WTC11 (cell line): ENCODE measurements around the gene TREH. TPM values are rescaled to one million over a fixed set of nuclear protein-coding genes. Genes with fewer than 3 reads are reported as not detected.

ENCODE experiments used
- ATAC-seq: fragments of 200-7000 bp; cut with Tn5 transposase; 2 replicates; pipeline ENCODE4 v1.10.0; 2021; ENCODE audit warnings: mild to moderate bottlenecking, moderate library complexity
- CTCF ChIA-PET: fragments of 300-600 bp; sonication (Branson Sonifier 250); formaldehyde crosslinking; loops from one replicate; lab custom pipeline; 2021; ENCODE audit warnings: antibody characterized with exemption; lab: Charles Lee
- POLR2A ChIA-PET: fragments of 350-600 bp; sonication (Branson Sonifier 250); formaldehyde crosslinking; loops from one replicate; lab custom pipeline; 2021; ENCODE audit warnings: antibody characterized with exemption; lab: Charles Lee
- DNase-seq: peaks from one replicate; pipeline ENCODE4 v3.0.0; 2021; ENCODE audit warnings: low spot score
- H3K27ac Mint-ChIP-seq: 2 replicates; pipeline ENCODE4 v1.8.0; 2021; ENCODE audit warnings: mixed read lengths
- H3K27me3 Mint-ChIP-seq: 2 replicates; pipeline ENCODE4 v1.8.0; 2021; ENCODE audit warnings: low read depth, mild to moderate bottlenecking, moderate library complexity, mixed read lengths
- H3K36me3 Mint-ChIP-seq: 2 replicates; pipeline ENCODE4 v1.8.0; 2021; ENCODE audit warnings: mixed read lengths
- H3K4me1 Mint-ChIP-seq: 2 replicates; pipeline ENCODE4 v1.8.0; 2022; ENCODE audit warnings: mixed read lengths
- H3K4me3 Mint-ChIP-seq: 2 replicates; pipeline ENCODE4 v1.8.0; 2021; ENCODE audit warnings: mild to moderate bottlenecking, moderate library complexity, mixed read lengths
- H3K9me3 Mint-ChIP-seq: 2 replicates; pipeline ENCODE4 v1.8.0; 2021; ENCODE audit warnings: mixed read lengths
- ATF1 ChIP-seq: sonication (generic); formaldehyde crosslinking; IDR thresholded peaks from 2 replicates; pipeline ENCODE4 v1.8.1; 2023; ENCODE audit warnings: mild to moderate bottlenecking, moderate library complexity, missing genetic modification reagents
- E2F5 ChIP-seq: sonication (generic); formaldehyde crosslinking; IDR thresholded peaks from 2 replicates; pipeline ENCODE4 v1.8.1; 2022; ENCODE audit warnings: mild to moderate bottlenecking, moderate library complexity, missing genetic modification reagents
- ETV6 ChIP-seq: sonication (generic); formaldehyde crosslinking; IDR thresholded peaks from 2 replicates; pipeline ENCODE4 v1.8.1; 2022; ENCODE audit warnings: mild to moderate bottlenecking, missing genetic modification reagents
- FOXJ3 ChIP-seq: sonication (generic); formaldehyde crosslinking; IDR thresholded peaks from 2 replicates; pipeline ENCODE4 v1.9.0; 2021; ENCODE audit warnings: missing genetic modification reagents, mild to moderate bottlenecking, borderline replicate concordance
- GRHL2 ChIP-seq: fragments of 250-450 bp; sonication (Bioruptor Pico); IDR thresholded peaks from 2 replicates; pipeline ENCODE4 v1.8.0; 2022; ENCODE audit warnings: mild to moderate bottlenecking, moderate library complexity; ENCODE audit not compliant: insufficient replicate concordance, severe bottlenecking
- IRF2 ChIP-seq: sonication (generic); formaldehyde crosslinking; IDR thresholded peaks from 2 replicates; pipeline ENCODE4 v1.8.0; 2022; ENCODE audit warnings: low read depth, missing genetic modification reagents, borderline replicate concordance
- MAX ChIP-seq: sonication (generic); formaldehyde crosslinking; IDR thresholded peaks from 2 replicates; pipeline ENCODE4 v1.8.0; 2022; ENCODE audit warnings: mild to moderate bottlenecking, missing genetic modification reagents
- MYBL2 ChIP-seq: sonication (generic); formaldehyde crosslinking; IDR thresholded peaks from 2 replicates; pipeline ENCODE4 v1.8.1; 2023; ENCODE audit warnings: mild to moderate bottlenecking, moderate library complexity, missing genetic modification reagents
- NFE2L1 ChIP-seq: sonication (generic); formaldehyde crosslinking; IDR thresholded peaks from 2 replicates; pipeline ENCODE4 v1.8.1; 2023; ENCODE audit warnings: missing genetic modification reagents
- PRDM15 ChIP-seq: sonication (generic); formaldehyde crosslinking; IDR thresholded peaks from 2 replicates; pipeline ENCODE4 v1.8.0; 2022; ENCODE audit warnings: missing genetic modification reagents
- SMAD4 ChIP-seq: sonication (generic); formaldehyde crosslinking; IDR thresholded peaks from 2 replicates; pipeline ENCODE4 v1.8.0; 2022; ENCODE audit warnings: mild to moderate bottlenecking, missing genetic modification reagents
- SOX15 ChIP-seq: fragments of 250-450 bp; sonication (Bioruptor Pico); IDR thresholded peaks from 2 replicates; pipeline ENCODE4 v1.9.0; 2021; ENCODE audit warnings: mild to moderate bottlenecking
- SP1 ChIP-seq: sonication (generic); formaldehyde crosslinking; conservative IDR thresholded peaks from 2 replicates; pipeline ENCODE4 v1.8.1; 2022; ENCODE audit warnings: missing genetic modification reagents
- TCF7 ChIP-seq: sonication (generic); formaldehyde crosslinking; IDR thresholded peaks from 2 replicates; pipeline ENCODE4 v1.8.0; 2022; ENCODE audit warnings: mild to moderate bottlenecking, low read depth, missing genetic modification reagents, moderate library complexity
- ZNF121 ChIP-seq: sonication (generic); formaldehyde crosslinking; IDR thresholded peaks from 2 replicates; pipeline ENCODE4 v1.8.0; 2023; ENCODE audit warnings: missing genetic modification reagents
- ZNF219 ChIP-seq: sonication (generic); formaldehyde crosslinking; IDR thresholded peaks from 2 replicates; pipeline ENCODE4 v1.8.0; 2023; ENCODE audit warnings: missing genetic modification reagents, mild to moderate bottlenecking, borderline replicate concordance
- ZNF232 ChIP-seq: sonication (generic); formaldehyde crosslinking; IDR thresholded peaks from 2 replicates; pipeline ENCODE4 v1.8.0; 2022; ENCODE audit warnings: mild to moderate bottlenecking, missing genetic modification reagents
- ZNF317 ChIP-seq: sonication (generic); formaldehyde crosslinking; IDR thresholded peaks from 2 replicates; pipeline ENCODE4 v1.8.1; 2023; ENCODE audit warnings: low read depth, mild to moderate bottlenecking, moderate library complexity, missing genetic modification reagents, borderline replicate concordance
- ZNF396 ChIP-seq: fragments of 250-450 bp; sonication (Bioruptor Pico); IDR thresholded peaks from 2 replicates; pipeline ENCODE4 v1.8.0; 2021; ENCODE audit warnings: mild to moderate bottlenecking, moderate library complexity, borderline replicate concordance
- ZNF423 ChIP-seq: fragments of 250-450 bp; sonication (Bioruptor Pico); IDR thresholded peaks from 2 replicates; pipeline ENCODE4 v2.1.2; 2022; ENCODE audit warnings: mild to moderate bottlenecking, moderate library complexity
- ZNF532 ChIP-seq: fragments of 250-450 bp; sonication (Bioruptor Pico); IDR thresholded peaks from 2 replicates; pipeline ENCODE4 v1.9.0; 2021; ENCODE audit warnings: mild to moderate bottlenecking, borderline replicate concordance
- total RNA-seq: library from RNA; stranded (reverse); gene quantifications from 3 replicates; pipeline ENCODE4 v1.2.3, GENCODE V29; 2021
- TF ChIP-seq, protein P1 (sequence below): sonication (generic); formaldehyde crosslinking; conservative IDR thresholded peaks from 2 replicates; pipeline ENCODE4 v1.8.1; 2022; ENCODE audit warnings: mild to moderate bottlenecking, missing genetic modification reagents
- TF ChIP-seq, protein P2 (sequence below): sonication (generic); formaldehyde crosslinking; IDR thresholded peaks from 2 replicates; pipeline ENCODE4 v1.8.0; 2023; ENCODE audit warnings: missing genetic modification reagents

TREH gene
- total RNA-seq, 1 experiment from 2014 or later: not detected

DNA sequence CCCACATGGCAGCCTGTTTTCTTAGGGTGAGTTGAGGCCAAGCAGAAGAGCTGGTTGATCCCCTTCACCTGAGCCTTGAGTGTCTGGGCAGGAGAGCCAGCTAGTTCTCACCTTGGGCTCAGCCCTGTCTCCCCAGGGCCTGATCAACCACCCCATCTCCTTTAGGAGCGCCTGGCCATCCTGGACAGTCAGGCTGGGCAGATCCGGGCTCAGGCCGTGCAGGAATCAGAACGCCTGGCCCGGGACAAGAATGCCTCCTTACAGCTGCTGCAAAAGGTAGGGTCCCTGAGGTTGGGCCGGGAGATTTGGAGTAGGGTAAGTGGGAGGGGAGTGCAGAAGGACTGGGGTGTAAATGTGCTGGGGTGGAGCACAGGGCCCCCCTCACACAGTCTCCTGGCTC lies 40.7 kb downstream of the TREH start:
- no peak for TF ChIP-seq GRHL2 (CRISPR knock-in tag)
- TF ChIP-seq FOXJ3 (CRISPR knock-in tag): no peak
- TF ChIP-seq, protein P1, sequence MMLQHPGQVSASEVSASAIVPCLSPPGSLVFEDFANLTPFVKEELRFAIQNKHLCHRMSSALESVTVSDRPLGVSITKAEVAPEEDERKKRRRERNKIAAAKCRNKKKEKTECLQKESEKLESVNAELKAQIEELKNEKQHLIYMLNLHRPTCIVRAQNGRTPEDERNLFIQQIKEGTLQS (CRISPR knock-in tag): no peak
- TF ChIP-seq IRF2: no peak
- TF ChIP-seq ZNF317 (CRISPR knock-in tag): no peak
- TF ChIP-seq ZNF532 (CRISPR knock-in tag): no peak
- TF ChIP-seq SP1 (CRISPR knock-in tag): no peak
- TF ChIP-seq SOX15 (CRISPR knock-in tag): no peak
- TF ChIP-seq ZNF396: no peak
- TF ChIP-seq E2F5 (CRISPR knock-in tag): no peak
- no peak for TF ChIP-seq TCF7
- TF ChIP-seq MAX (CRISPR knock-in tag): no peak
- no peak for TF ChIP-seq ATF1 (CRISPR knock-in tag)

DNA sequence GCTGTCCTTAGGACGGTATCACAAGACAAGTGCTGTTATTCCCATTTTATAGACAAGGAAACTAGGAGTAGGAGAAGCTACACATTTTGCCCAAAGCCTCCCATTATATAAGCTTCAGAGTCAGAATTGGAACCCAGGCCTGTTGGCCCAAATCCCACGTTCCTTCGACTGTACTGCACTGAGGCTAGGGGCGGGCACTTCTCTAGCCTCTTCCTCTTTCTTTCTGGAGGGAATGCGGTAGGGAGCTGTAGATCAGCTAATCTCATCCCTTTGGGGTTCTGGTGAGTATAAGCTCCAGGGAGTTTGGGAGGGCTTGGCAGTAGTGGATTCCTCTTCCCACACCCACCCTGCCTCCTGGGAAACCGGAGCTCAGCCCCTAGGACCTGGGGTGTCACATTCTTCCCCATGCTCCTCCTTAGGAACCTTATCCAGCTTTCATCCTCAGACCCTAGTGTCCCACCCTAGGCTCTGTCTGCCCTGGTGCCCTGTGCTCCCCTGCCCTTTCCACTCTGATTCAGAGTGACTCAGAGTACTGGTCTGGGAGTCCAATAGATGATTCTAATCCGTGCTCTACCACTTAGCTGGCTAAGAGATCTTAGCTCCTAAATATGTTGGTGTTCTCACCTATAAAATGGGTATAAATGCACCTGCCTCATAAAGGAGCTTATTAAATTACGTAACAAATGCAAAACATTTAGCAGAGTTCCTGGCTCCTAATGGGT lies 42.7 kb downstream of the TREH start:
- ChIA-PET CTCF (interaction anchor here (2.2 to 7.9 kb wide), 7 partner anchors 12 to 53 kb away, joined by 12 to 127 read pairs (median 39); partner anchors contain the start of gene PHLDB1), POLR2A (interaction anchor here (2.3 kb wide), 1 partner anchor 64 kb away, joined by 8 read pairs; the partner anchor contains the start of gene ARCN1)
- H3K36me3 Mint-ChIP-seq: peaks cover 23% of the 10 kb centered on the region; the same call in 1 of the 2 replicates
- no peaks in the 10 kb centered on the region for H3K9me3 Mint-ChIP-seq
- peaks cover 29% of the 10 kb centered on the region for H3K4me1 Mint-ChIP-seq
- DNase-seq (no peak), ATAC-seq (no peak)
- H3K27me3 Mint-ChIP-seq: no peaks in the 10 kb centered on the region
- H3K27ac Mint-ChIP-seq: no peak overlapping the region
- no peak overlapping the region for H3K4me3 Mint-ChIP-seq
- TF ChIP-seq PRDM15 (CRISPR knock-in tag) (no peak), ZNF121 (CRISPR knock-in tag) (no peak), NFE2L1 (CRISPR knock-in tag) (no peak), ETV6 (CRISPR knock-in tag) (no peak), ZNF423 (CRISPR knock-in tag) (no peak), MYBL2 (no peak), ZNF219 (CRISPR knock-in tag) (no peak), E2F5 (CRISPR knock-in tag) (no peak), ZNF232 (no peak), SMAD4 (CRISPR knock-in tag) (no peak)
- TF ChIP-seq, protein P2, sequence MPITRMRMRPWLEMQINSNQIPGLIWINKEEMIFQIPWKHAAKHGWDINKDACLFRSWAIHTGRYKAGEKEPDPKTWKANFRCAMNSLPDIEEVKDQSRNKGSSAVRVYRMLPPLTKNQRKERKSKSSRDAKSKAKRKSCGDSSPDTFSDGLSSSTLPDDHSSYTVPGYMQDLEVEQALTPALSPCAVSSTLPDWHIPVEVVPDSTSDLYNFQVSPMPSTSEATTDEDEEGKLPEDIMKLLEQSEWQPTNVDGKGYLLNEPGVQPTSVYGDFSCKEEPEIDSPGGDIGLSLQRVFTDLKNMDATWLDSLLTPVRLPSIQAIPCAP (CRISPR knock-in tag): no peak

More for the DNA sequence above, 40.7 kb downstream of the TREH start:
- Mint-ChIP-seq H3K36me3 (peaks cover 25% of the 10 kb centered on the region; the same call in 1 of the 2 replicates), H3K27me3 (no peaks in the 10 kb centered on the region), H3K27ac (no peak overlapping the region), H3K4me1 (peaks cover 24% of the 10 kb centered on the region), H3K4me3 (no peak overlapping the region), H3K9me3 (no peaks in the 10 kb centered on the region)
- no peak for ATAC-seq
- ChIA-PET POLR2A (interaction anchor here (0.7 kb wide), 1 partner anchor 20 kb away, joined by 3 read pairs; no protein-coding TSS in a partner anchor), CTCF (interaction anchor here (2.1 to 7.9 kb wide), 2 partner anchors 20 to 44 kb away, joined by 12 to 78 read pairs; no protein-coding TSS in a partner anchor)
- DNase-seq: no peak
